A549 (cell line): ENCODE results near the gene POMGNT2.

Experiments
- CEBPB ChIP-seq, 2 experiments: fragments of >200 bp in 1 of 2; sonication (Bioruptor Twin) in 1 of 2; formaldehyde crosslinking in 1 of 2; IDR thresholded peaks; 2 replicates each; pipeline ENCODE4 v1.6.1; 2012 to 2016
- CHD2 ChIP-seq: fragments of 150-350 bp; IDR thresholded peaks from 2 replicates; pipeline ENCODE4 v1.6.1; 2014; ENCODE audit warnings: low read length; ENCODE audit not compliant: partially characterized antibody
- EP300 ChIP-seq, 2 experiments: fragments of >200 bp; sonication (Bioruptor Twin); formaldehyde crosslinking; IDR thresholded peaks; 2 replicates in 1 of 2; 3 replicates in 1 of 2; pipeline ENCODE4 v1.6.1; 2016 to 2017
- HDAC2 ChIP-seq: fragments of 200-600 bp; sonication (generic); IDR thresholded peaks from 2 replicates; pipeline ENCODE4 v1.6.1; 2016
- MAFK ChIP-seq: fragments of 450-650 bp; IDR thresholded peaks from 2 replicates; pipeline ENCODE4 v1.6.1; 2014; ENCODE audit not compliant: partially characterized antibody
- POLR2A ChIP-seq: IDR thresholded peaks from 2 replicates; pipeline ENCODE4 v1.6.1; 2012; ENCODE audit warnings: mild to moderate bottlenecking, low read length
- RARB ChIP-seq: fragments of 250-450 bp; sonication (Bioruptor Pico); IDR thresholded peaks from 2 replicates; pipeline ENCODE4 v1.8.0; 2021; ENCODE audit warnings: mild to moderate bottlenecking, moderate library complexity
- RCOR1 ChIP-seq: fragments of 150-350 bp; IDR thresholded peaks from 2 replicates; pipeline ENCODE4 v1.6.1; 2014; ENCODE audit warnings: antibody characterized with exemption, low read length, low read depth
- RNF2 ChIP-seq: fragments of 200-600 bp; sonication (generic); IDR thresholded peaks from 2 replicates; pipeline ENCODE4 v1.6.1; 2016; ENCODE audit warnings: low read depth, mild to moderate bottlenecking, antibody characterized with exemption, moderate library complexity, borderline replicate concordance
- ZFP36 ChIP-seq: fragments of 450-650 bp; IDR thresholded peaks from 2 replicates; pipeline ENCODE4 v1.6.1; 2014; ENCODE audit warnings: borderline replicate concordance; ENCODE audit not compliant: partially characterized antibody
- TF ChIP-seq, protein P1 (sequence below): fragments of >200 bp; sonication (Bioruptor Twin); formaldehyde crosslinking; IDR thresholded peaks from 3 replicates; pipeline ENCODE4 v1.5.1; 2016
- TF ChIP-seq, protein P2 (sequence below): fragments of 450-650 bp; IDR thresholded peaks from 2 replicates; pipeline ENCODE4 v1.6.1; 2014; ENCODE audit warnings: antibody characterized with exemption
- TF ChIP-seq, protein P3 (sequence below): IDR thresholded peaks from 2 replicates; pipeline ENCODE4 v1.6.1; 2012

DNA sequence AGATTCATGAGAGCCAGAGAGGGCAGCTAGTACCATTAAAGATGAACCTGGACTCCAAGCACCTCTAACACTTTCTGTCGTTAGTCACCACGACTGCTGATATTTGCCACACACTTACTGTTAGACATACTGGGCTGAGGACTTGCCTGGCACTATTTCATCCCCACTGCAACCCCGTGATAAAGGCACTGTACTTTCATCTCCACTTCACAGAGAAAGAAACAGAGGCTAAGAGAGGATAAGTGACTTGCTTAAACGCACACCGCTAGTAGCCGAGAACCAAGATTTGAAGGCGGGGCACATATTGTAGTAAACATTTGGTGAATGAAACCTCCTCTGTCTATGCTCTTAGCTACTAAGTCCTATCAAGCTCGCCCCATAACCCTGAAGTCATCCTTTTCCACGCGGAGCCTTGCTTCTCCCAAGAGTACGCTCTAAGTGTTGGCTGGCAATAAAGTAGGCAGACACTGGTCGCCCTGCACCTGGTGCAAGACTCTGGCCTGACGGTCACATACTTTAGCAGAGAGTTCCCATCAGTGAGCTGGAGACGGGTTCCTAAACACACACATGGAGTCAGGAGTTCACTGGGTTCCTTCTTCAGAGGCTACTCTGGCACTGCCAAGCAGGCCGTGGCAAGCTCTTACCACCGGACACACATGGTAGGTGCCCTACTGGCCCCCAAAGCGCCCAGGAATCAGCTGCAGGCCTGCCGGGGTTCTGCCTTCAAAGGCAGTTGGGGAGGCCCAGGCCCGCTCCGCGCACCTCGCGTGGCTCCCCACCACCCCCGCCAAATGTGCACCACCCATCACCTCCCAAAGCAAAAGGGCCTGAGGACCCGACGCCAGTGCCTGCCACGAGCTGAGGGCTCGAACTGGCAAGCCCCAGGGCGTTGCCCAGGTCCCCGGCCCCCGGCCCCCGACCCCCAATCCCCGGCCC lies 951 bp downstream of the POMGNT2 start:
- no peak for TF ChIP-seq POLR2A
- TF ChIP-seq EP300 (IDR thresholded peaks at IDR 0.05), result no peak
- TF ChIP-seq, protein P1, sequence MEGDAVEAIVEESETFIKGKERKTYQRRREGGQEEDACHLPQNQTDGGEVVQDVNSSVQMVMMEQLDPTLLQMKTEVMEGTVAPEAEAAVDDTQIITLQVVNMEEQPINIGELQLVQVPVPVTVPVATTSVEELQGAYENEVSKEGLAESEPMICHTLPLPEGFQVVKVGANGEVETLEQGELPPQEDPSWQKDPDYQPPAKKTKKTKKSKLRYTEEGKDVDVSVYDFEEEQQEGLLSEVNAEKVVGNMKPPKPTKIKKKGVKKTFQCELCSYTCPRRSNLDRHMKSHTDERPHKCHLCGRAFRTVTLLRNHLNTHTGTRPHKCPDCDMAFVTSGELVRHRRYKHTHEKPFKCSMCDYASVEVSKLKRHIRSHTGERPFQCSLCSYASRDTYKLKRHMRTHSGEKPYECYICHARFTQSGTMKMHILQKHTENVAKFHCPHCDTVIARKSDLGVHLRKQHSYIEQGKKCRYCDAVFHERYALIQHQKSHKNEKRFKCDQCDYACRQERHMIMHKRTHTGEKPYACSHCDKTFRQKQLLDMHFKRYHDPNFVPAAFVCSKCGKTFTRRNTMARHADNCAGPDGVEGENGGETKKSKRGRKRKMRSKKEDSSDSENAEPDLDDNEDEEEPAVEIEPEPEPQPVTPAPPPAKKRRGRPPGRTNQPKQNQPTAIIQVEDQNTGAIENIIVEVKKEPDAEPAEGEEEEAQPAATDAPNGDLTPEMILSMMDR, result no peak
- no peak for TF ChIP-seq MAFK
- no peak for TF ChIP-seq CEBPB (IDR thresholded peaks at IDR 0.05)
- TF ChIP-seq ZFP36, result no peak
- no peak for TF ChIP-seq RNF2
- TF ChIP-seq RARB (CRISPR knock-in tag), result no peak
- no peak for TF ChIP-seq CHD2
- TF ChIP-seq, protein P2, sequence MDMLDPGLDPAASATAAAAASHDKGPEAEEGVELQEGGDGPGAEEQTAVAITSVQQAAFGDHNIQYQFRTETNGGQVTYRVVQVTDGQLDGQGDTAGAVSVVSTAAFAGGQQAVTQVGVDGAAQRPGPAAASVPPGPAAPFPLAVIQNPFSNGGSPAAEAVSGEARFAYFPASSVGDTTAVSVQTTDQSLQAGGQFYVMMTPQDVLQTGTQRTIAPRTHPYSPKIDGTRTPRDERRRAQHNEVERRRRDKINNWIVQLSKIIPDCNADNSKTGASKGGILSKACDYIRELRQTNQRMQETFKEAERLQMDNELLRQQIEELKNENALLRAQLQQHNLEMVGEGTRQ, result no peak
- no peak for TF ChIP-seq HDAC2
- TF ChIP-seq RCOR1, result no peak
- TF ChIP-seq, protein P3, sequence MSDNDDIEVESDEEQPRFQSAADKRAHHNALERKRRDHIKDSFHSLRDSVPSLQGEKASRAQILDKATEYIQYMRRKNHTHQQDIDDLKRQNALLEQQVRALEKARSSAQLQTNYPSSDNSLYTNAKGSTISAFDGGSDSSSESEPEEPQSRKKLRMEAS, result no peak
